PFSK-1 (cell line): ENCODE measurements around the gene PFDN6.
A peak's percentile ranks its signal among the peaks of the same experiment; 100 is the strongest.

Experiments
- SIN3A ChIP-seq: IDR thresholded peaks from 2 replicates; pipeline ENCODE4 v1.6.1; 2012; ENCODE audit warnings: mild to moderate bottlenecking, low read length, moderate library complexity, borderline replicate concordance; ENCODE audit not compliant: insufficient read depth
- TAF1 ChIP-seq: IDR thresholded peaks from 2 replicates; pipeline ENCODE4 v1.6.1; 2012; ENCODE audit warnings: low read length, control low read depth, borderline replicate concordance; ENCODE audit not compliant: insufficient read depth
- TF ChIP-seq, protein P1 (sequence below), 2 experiments: IDR thresholded peaks; 2 replicates each; pipeline versions ENCODE4 v1.6.1 to v1.8.0; 2011 to 2012; ENCODE audit warnings: low read depth in 2 of 2, low read length in 2 of 2, control low read depth in 1 of 2, inconsistent platforms in 1 of 2, mild to moderate bottlenecking in 1 of 2, moderate library complexity in 1 of 2; ENCODE audit not compliant: insufficient read depth in 1 of 2

DNA sequence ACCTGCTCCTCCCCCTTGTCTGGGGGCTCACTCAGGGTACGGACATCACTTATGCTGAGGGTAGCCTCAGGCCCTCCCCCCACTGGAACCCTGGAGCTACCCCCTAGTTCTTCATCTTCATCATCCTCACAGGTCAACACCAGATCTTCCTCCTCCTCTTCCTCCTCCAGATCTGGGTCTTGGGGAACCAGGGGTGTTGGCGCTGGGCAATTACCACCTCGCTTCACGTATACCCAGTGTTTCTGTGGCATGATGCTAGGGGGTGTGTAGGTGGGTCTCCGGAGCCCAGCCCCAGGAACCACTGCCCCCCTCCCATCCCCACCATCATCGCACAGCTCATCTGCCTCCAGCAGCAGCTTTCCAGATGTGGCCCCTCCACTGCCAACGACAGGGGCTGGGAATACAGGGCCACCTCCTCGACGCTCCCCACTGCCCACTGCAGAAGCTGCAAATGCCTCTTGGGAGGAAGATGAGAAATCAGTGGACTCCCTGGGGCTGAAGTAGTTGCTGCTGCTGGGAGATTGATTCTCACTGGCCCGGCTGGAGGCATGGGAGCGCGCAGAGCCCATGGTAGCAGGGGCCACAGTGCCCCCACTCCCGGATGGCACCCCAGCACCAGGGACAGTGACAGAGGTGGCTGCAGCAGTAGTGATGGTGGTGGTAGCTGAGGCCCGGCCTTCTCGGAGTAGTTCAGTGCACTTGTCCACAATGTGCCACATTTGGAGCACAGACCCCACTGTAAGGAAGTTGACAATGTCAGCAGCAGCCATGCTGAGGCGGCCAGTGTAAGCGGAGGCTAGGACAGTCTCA, 26.6 kb downstream of the PFDN6 start:
- TF ChIP-seq SIN3A, result no peak
- TF ChIP-seq, protein P1, sequence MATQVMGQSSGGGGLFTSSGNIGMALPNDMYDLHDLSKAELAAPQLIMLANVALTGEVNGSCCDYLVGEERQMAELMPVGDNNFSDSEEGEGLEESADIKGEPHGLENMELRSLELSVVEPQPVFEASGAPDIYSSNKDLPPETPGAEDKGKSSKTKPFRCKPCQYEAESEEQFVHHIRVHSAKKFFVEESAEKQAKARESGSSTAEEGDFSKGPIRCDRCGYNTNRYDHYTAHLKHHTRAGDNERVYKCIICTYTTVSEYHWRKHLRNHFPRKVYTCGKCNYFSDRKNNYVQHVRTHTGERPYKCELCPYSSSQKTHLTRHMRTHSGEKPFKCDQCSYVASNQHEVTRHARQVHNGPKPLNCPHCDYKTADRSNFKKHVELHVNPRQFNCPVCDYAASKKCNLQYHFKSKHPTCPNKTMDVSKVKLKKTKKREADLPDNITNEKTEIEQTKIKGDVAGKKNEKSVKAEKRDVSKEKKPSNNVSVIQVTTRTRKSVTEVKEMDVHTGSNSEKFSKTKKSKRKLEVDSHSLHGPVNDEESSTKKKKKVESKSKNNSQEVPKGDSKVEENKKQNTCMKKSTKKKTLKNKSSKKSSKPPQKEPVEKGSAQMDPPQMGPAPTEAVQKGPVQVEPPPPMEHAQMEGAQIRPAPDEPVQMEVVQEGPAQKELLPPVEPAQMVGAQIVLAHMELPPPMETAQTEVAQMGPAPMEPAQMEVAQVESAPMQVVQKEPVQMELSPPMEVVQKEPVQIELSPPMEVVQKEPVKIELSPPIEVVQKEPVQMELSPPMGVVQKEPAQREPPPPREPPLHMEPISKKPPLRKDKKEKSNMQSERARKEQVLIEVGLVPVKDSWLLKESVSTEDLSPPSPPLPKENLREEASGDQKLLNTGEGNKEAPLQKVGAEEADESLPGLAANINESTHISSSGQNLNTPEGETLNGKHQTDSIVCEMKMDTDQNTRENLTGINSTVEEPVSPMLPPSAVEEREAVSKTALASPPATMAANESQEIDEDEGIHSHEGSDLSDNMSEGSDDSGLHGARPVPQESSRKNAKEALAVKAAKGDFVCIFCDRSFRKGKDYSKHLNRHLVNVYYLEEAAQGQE (IDR thresholded peaks at IDR 0.05; ENCODE audit: insufficient read depth in 1 of 2, low read depth in 2 of 2, low read length in 2 of 2), result peak; percentile 20 to 64; a peak in 2 of 4 replicates
- no peak for TF ChIP-seq TAF1
